K562 (cell line): Measurements from ENCODE around the gene TBXAS1. TPM values are rescaled to one million over a fixed set of nuclear protein-coding genes. Genes with fewer than 3 reads are reported as not detected.

ENCODE experiments used
- ATAC-seq: fragments of 200-7000 bp; cut with Tn5 transposase; 3 replicates; pipeline ENCODE4 v1.9.1; 2020; ENCODE audit warnings: moderate library complexity
- BruUV-seq: library from RNA; stranded (reverse); fragments of 400-500 nt; replicated peaks from 2 replicates; lab custom pipeline; 2021; lab: Mats Ljungman, UMichigan
- CTCF ChIA-PET: fragments of 300-600 bp; formaldehyde crosslinking; extraction: SDS; loops from one replicate; lab custom pipeline; 2021; ENCODE audit warnings: low intra/inter-chr PET ratio; lab: Yijun Ruan, JAX
- POLR2A ChIA-PET: fragments of 300-600, 350-650 bp; sonication (Branson Sonifier 250); formaldehyde crosslinking; extraction: SDS; loops from one replicate; lab custom pipeline; 2021; ENCODE audit warnings: antibody characterized with exemption, inconsistent platforms; lab: Yijun Ruan, JAX
- DNase-seq, 4 experiments: peaks; one replicate each; pipeline versions ENCODE4 v3.0.0 to v3.0.0-alpha.2; 2011 to 2018; ENCODE audit warnings: low spot score in 3 of 4, mixed read lengths in 3 of 4; ENCODE audit errors: extremely low read depth in 1 of 4
- FAIRE-seq: peaks from 2 replicates; lab custom pipeline; 2011; peaks lifted over from hg19 to GRCh38; lab: Jason Lieb, UNC
- H2AFZ ChIP-seq: 2 replicates; pipeline ENCODE4 v1.6.0; 2011; ENCODE audit warnings: low read depth, low read length, control low read depth, inconsistent platforms
- H3K27ac ChIP-seq: fragments of 200-600 bp; 3 replicates; pipeline ENCODE4 v1.8.0; 2011; ENCODE audit warnings: low read depth, mild to moderate bottlenecking, control low read depth, inconsistent platforms, low read length, moderate library complexity, mixed read lengths; ENCODE audit errors: extremely low read depth
- H3K27me3 ChIP-seq, 2 experiments: fragments of 300-600 bp in 1 of 2; 2 replicates in 1 of 2; 3 replicates in 1 of 2; pipeline versions ENCODE4 v1.6.0 to v1.8.0; 2011; ENCODE audit warnings: inconsistent platforms in 2 of 2, low read length in 2 of 2, mild to moderate bottlenecking in 1 of 2, mixed read lengths in 1 of 2, moderate library complexity in 1 of 2; ENCODE audit not compliant: control insufficient read depth in 2 of 2, insufficient read depth in 2 of 2
- H3K36me3 ChIP-seq: fragments of 300-600 bp; 3 replicates; pipeline ENCODE4 v1.8.0; 2011; ENCODE audit warnings: mild to moderate bottlenecking, low read length, inconsistent platforms; ENCODE audit not compliant: control insufficient read depth, insufficient read depth
- H3K4me1 ChIP-seq, 2 experiments: fragments of 200-600 bp in 1 of 2; replicated peaks in 1 of 2; 2 replicates in 1 of 2; 3 replicates in 1 of 2; pipeline versions ENCODE4 v1.5.1 to v1.8.0; 2011; ENCODE audit warnings: inconsistent platforms in 2 of 2, low read length in 2 of 2, mild to moderate bottlenecking in 1 of 2, mixed read lengths in 1 of 2, moderate library complexity in 1 of 2; ENCODE audit not compliant: control insufficient read depth in 2 of 2, insufficient read depth in 2 of 2
- H3K4me2 ChIP-seq: 2 replicates; pipeline ENCODE4 v1.6.1; 2011; ENCODE audit warnings: low read length, control low read depth, inconsistent platforms, mixed read lengths; ENCODE audit not compliant: insufficient read depth
- H3K4me3 ChIP-seq: fragments of 200-600 bp; sonication (generic), shearing (Covaris generic); 2 replicates; pipeline ENCODE4 v1.5.1; 2016; ENCODE audit warnings: control low read depth, inconsistent platforms
- H3K79me2 ChIP-seq: fragments of 200-600 bp; 3 replicates; pipeline ENCODE4 v1.8.0; 2011; ENCODE audit warnings: low read length, inconsistent platforms; ENCODE audit not compliant: control insufficient read depth, insufficient read depth
- H3K9ac ChIP-seq, 2 experiments: 2 replicates each; pipeline versions ENCODE4 v1.6.0 to v1.6.1; 2011; ENCODE audit warnings: low read depth in 2 of 2, low read length in 2 of 2, control low read depth in 1 of 2, inconsistent platforms in 1 of 2, mild to moderate bottlenecking in 1 of 2, mixed read lengths in 1 of 2; ENCODE audit not compliant: insufficient read depth in 1 of 2
- H3K9me1 ChIP-seq: one replicate; pipeline ENCODE4 v1.6.0; 2011; ENCODE audit warnings: inconsistent platforms, mild to moderate bottlenecking, low read length, moderate library complexity; ENCODE audit not compliant: control insufficient read depth, insufficient read depth
- H3K9me3 ChIP-seq: replicated peaks from 2 replicates; pipeline ENCODE4 v1.5.1; 2011; ENCODE audit warnings: low read depth, low read length, inconsistent platforms; ENCODE audit not compliant: control insufficient read depth, insufficient read depth
- H4K20me1 ChIP-seq: replicated peaks from 2 replicates; pipeline ENCODE4 v1.6.1; 2011; ENCODE audit warnings: low read length, inconsistent platforms, mixed read lengths; ENCODE audit not compliant: control insufficient read depth, insufficient read depth
- ARID4B ChIP-seq: sonication (generic); formaldehyde crosslinking; IDR thresholded peaks from 2 replicates; pipeline ENCODE4 v1.8.0; 2022; ENCODE audit warnings: mild to moderate bottlenecking, missing genetic modification reagents
- CCAR2 ChIP-seq: fragments of 200-400 bp; formaldehyde crosslinking; IDR thresholded peaks from 2 replicates; pipeline ENCODE4 v1.6.1; 2017; ENCODE audit warnings: mild to moderate bottlenecking, low read depth, low read length
- E2F6 ChIP-seq, 2 experiments: IDR thresholded peaks; 2 replicates each; pipeline ENCODE4 v1.6.1; 2011; ENCODE audit warnings: borderline replicate concordance in 1 of 2, control low read depth in 1 of 2, low read depth in 1 of 2, low read length in 1 of 2, mild to moderate bottlenecking in 1 of 2, mixed read lengths in 1 of 2, moderate library complexity in 1 of 2; ENCODE audit not compliant: insufficient read depth in 1 of 2, insufficient read length in 1 of 2, poor library complexity in 1 of 2, severe bottlenecking in 1 of 2; ENCODE audit errors: extremely low read depth in 1 of 2
- FOXK2 ChIP-seq, 2 experiments: fragments of 450-650 bp; IDR thresholded peaks in 1 of 2; conservative IDR thresholded peaks in 1 of 2; 2 replicates each; pipeline ENCODE4 v1.6.1; 2016; ENCODE audit warnings: low read depth in 2 of 2, mild to moderate bottlenecking in 1 of 2
- GTF2B ChIP-seq: IDR thresholded peaks from 2 replicates; pipeline ENCODE4 v1.6.1; 2011; ENCODE audit not compliant: insufficient read length; ENCODE audit errors: extremely low read depth
- HNRNPLL ChIP-seq: fragments of 200-400 bp; formaldehyde crosslinking; IDR thresholded peaks from 2 replicates; pipeline ENCODE4 v1.6.1; 2017; ENCODE audit warnings: low read length, low read depth, mild to moderate bottlenecking; ENCODE audit not compliant: poor library complexity, severe bottlenecking
- MTA2 ChIP-seq: fragments of 450-650 bp; IDR thresholded peaks from 2 replicates; pipeline ENCODE4 v1.6.1; 2016; ENCODE audit warnings: low read depth
- NCOA2 ChIP-seq, 2 experiments: fragments of 450-650 bp; IDR thresholded peaks; 2 replicates each; pipeline ENCODE4 v1.6.1; 2018; ENCODE audit warnings: mild to moderate bottlenecking in 2 of 2, moderate library complexity in 1 of 2; ENCODE audit not compliant: partially characterized antibody in 2 of 2
- TAF9B ChIP-seq: fragments of 450-650 bp; IDR thresholded peaks from 2 replicates; pipeline ENCODE4 v1.6.1; 2018; ENCODE audit warnings: mild to moderate bottlenecking; ENCODE audit not compliant: partially characterized antibody
- TCF15 ChIP-seq: fragments of 250-450 bp; sonication (Bioruptor Pico); IDR thresholded peaks from 2 replicates; pipeline ENCODE4 v1.8.0; 2022; ENCODE audit warnings: moderate library complexity, mild to moderate bottlenecking, inconsistent platforms
- TCFL5 ChIP-seq: fragments of 250-450 bp; sonication (Bioruptor Pico); conservative IDR thresholded peaks from 2 replicates; pipeline ENCODE4 v1.6.1; 2021; ENCODE audit warnings: mild to moderate bottlenecking, moderate library complexity, matching md5 sums
- TRIM24 ChIP-seq, 2 experiments: fragments of 450-650 bp; IDR thresholded peaks; 2 replicates each; pipeline ENCODE4 v1.6.1; 2016
- in situ Hi-C: fragments of 300-500 bp; cut with MboI; formaldehyde crosslinking; loops from 4 replicates; pipeline ENCODE4 v1.15.0; 2018; ENCODE audit warnings: inconsistent platforms, mixed read lengths
- intact Hi-C: fragments of 100-400 bp; cut with micrococcal nuclease; formaldehyde crosslinking; loops from 2 replicates; pipeline ENCODE4 v1.14.2; 2022
- polyA plus RNA-seq, 8 experiments: library from polyadenylated mRNA; depleted of rRNA in 4 of 8; stranded (reverse) in 5 of 8; unstranded in 3 of 8; fragments of >200 nt; fragmentation: Nextera tagmentation in 2 of 8; fragmentation: Illumina TruSeq in 1 of 8; extraction: Ambion mirVana in 2 of 8; extraction: Trizol in 1 of 8; gene quantifications; 2 replicates each; pipeline versions ENCODE4 v1.2.1 to v1.2.3, GENCODE V29; 2011 to 2014; ENCODE audit warnings: inconsistent platforms in 1 of 8, missing spikeins in 1 of 8
- total RNA-seq, 7 experiments: library from RNA; depleted of rRNA in 6 of 7; stranded (reverse); fragments of >200 nt in 6 of 7; fragmentation: Illumina TruSeq in 2 of 7; extraction: Trizol in 2 of 7; gene quantifications; 2 replicates each; pipeline versions ENCODE4 v1.2.1 to v1.2.3, GENCODE V29; 2011 to 2021; ENCODE audit warnings: low replicate concordance in 1 of 7

TBXAS1 gene
- total and polyA plus RNA-seq, 9 of the 15 experiments (the other 6 are each of a cell fraction or from before 2014, with no cell fraction given) = 1.1 to 8.3 (median 1.9) TPM

- TF ChIP-seq ARID4B (no peak), MTA2 (no peak), CCAR2 (no peak), NCOA2 (IDR thresholded peaks at IDR 0.05; ENCODE audit: partially characterized antibody in 2 of 2) (no peak), FOXK2 (conservative IDR thresholded peaks at IDR 0.05 in 1 of 2, IDR thresholded peaks at IDR 0.05 in 1 of 2; ENCODE audit: low read depth in 2 of 2) (no peak)
- TF ChIP-seq, all 486 proteins: peak for 2
Measured at GRCh38 chr7:139931190-139931934, 102.3 kb downstream of the TBXAS1 start (continued).

GRCh38 chr7:139932531-139932930 is 103.5 kb downstream of the TBXAS1 start:
- Histone ChIP-seq H3K9me3 (no peaks in the 10 kb centered on the region), H3K27ac (no peak overlapping the region), H3K27me3 (no peaks in the 10 kb centered on the region), H3K4me3 (no peak overlapping the region), H3K9ac (no peak overlapping the region), H3K36me3 (peaks cover 9% of the 10 kb centered on the region; the same call in 2 of the 3 replicates), H3K4me2 (no peak overlapping the region), H3K9me1 (no peaks in the 10 kb centered on the region), H4K20me1 (no peaks in the 10 kb centered on the region; the same call in 1 of the 2 replicates), H2AFZ (no peak overlapping the region), H3K79me2 (no peaks in the 10 kb centered on the region), H3K4me1 (peaks cover 3 to 14% of the 10 kb centered on the region in 2 experiments; a peak in 3 of 5 replicates)
- ChIA-PET CTCF (no interaction called here), POLR2A (interaction anchor here (1.2 kb wide), 1 partner anchor 8 kb away, joined by 5 read pairs; no protein-coding TSS in a partner anchor)
- DNase-seq = no peak
- ATAC-seq = no peak
- no TSS peak for BruUV-seq
- intact Hi-C loops = no loop called here
- no peak for FAIRE-seq
- in situ Hi-C loops = no loop called here
- TF ChIP-seq TCFL5 (no peak), TRIM24 (IDR thresholded peaks at IDR 0.05) (no peak), HNRNPLL (no peak), TCF15 (CRISPR knock-in tag) (no peak), TAF9B (no peak), GTF2B (no peak), E2F6 (IDR thresholded peaks at IDR 0.05; ENCODE audit: borderline replicate concordance in 1 of 2, extremely low read depth in 1 of 2, insufficient read depth in 1 of 2, insufficient read length in 1 of 2, low read depth in 1 of 2, low read length in 1 of 2, poor library complexity in 1 of 2, severe bottlenecking in 1 of 2) (no peak)
